Measurements from ENCODE around the gene PAM16. TPM values are rescaled to one million over a fixed set of nuclear protein-coding genes. Genes with fewer than 3 reads are reported as not detected.

PAM16 gene
- total RNA-seq, 6 donors from 2014 or later = 45.5 to 71.8 (median 62.6) TPM

GRCh38 chr16:4380119-4381063, 29.3 kb upstream of the PAM16 start:
- no peaks in the 10 kb centered on the region for H3K9me3 ChIP-seq
- TF ChIP-seq POLR2A (IDR thresholded peaks at IDR 0.05) = no peak
- TF ChIP-seq CTCF (IDR thresholded peaks at IDR 0.05) = no peak
- TF ChIP-seq EP300 (IDR thresholded peaks at IDR 0.05) = no peak
- no peak for TF ChIP-seq POLR2AphosphoS5 (IDR thresholded peaks at IDR 0.05)
- no peak overlapping the region for H3K4me3 ChIP-seq
- ATAC-seq (ENCODE audit: low FRiP score in 2 of 2) (no peak), DNase-seq (peak in 1 of 2 donors; percentile 76)
- no peaks in the 10 kb centered on the region for H3K27me3 ChIP-seq
- peaks cover 37 to 50% (median 42%) of the 10 kb centered on the region in 4 donors for H3K4me1 ChIP-seq
- WGBS, 2 donors = 63 to 89% methylated on average over 12 to 23 of the region's 26 CpGs
- H3K27ac ChIP-seq = peak overlapping the region in 3 of 4 donors; percentile 0 to 61 (median 5)
- H3K36me3 ChIP-seq = peaks cover 15 to 65% (median 41%) of the 10 kb centered on the region in 4 donors

- Histone ChIP-seq H3K27ac (peak overlapping the region in 3 of 4 donors; percentile 6 to 82 (median 82)), H3K9me3 (no peaks in the 10 kb centered on the region), H3K4me3 (no peak overlapping the region), H3K36me3 (peaks cover 15 to 52% (median 33%) of the 10 kb centered on the region in 4 donors), H3K4me1 (peaks cover 49 to 56% (median 55%) of the 10 kb centered on the region in 4 donors), H3K27me3 (no peaks in the 10 kb centered on the region)
- no peak for TF ChIP-seq POLR2A (IDR thresholded peaks at IDR 0.05)
- no peak for TF ChIP-seq EP300 (IDR thresholded peaks at IDR 0.05)
- no peak for TF ChIP-seq CTCF (IDR thresholded peaks at IDR 0.05)
- no peak for TF ChIP-seq POLR2AphosphoS5 (IDR thresholded peaks at IDR 0.05)
- DNase-seq = peak in 1 of 2 donors; percentile 68
- no peak for ATAC-seq (ENCODE audit: low FRiP score in 2 of 2)
- WGBS, 2 donors = 81 to 90% methylated on average over 9 to 13 of the region's 21 CpGs
Observed at GRCh38 chr16:4378999-4379690, 28.0 kb upstream of the PAM16 start.

- 72 to 82% methylated on average over 6 to 9 of the region's 15 CpGs for WGBS, 2 donors
- no peaks in the 10 kb centered on the region for H3K9me3 ChIP-seq
- H3K4me3 ChIP-seq = no peak overlapping the region
- peaks cover 59 to 65% (median 61%) of the 10 kb centered on the region in 4 donors for H3K4me1 ChIP-seq
- peaks cover 15 to 43% (median 27%) of the 10 kb centered on the region in 4 donors for H3K36me3 ChIP-seq
- DNase-seq (peak in 1 of 2 donors; percentile 74), ATAC-seq (ENCODE audit: low FRiP score in 2 of 2) (peak in 1 of 2 donors; percentile 55)
- TF ChIP-seq CTCF (IDR thresholded peaks at IDR 0.05) = no peak
- no peak for TF ChIP-seq POLR2A (IDR thresholded peaks at IDR 0.05)
- no peak for TF ChIP-seq EP300 (IDR thresholded peaks at IDR 0.05)
- no peak for TF ChIP-seq POLR2AphosphoS5 (IDR thresholded peaks at IDR 0.05)
- H3K27ac ChIP-seq = peak overlapping the region; percentile 82 to 92 (median 85)
- H3K27me3 ChIP-seq = no peaks in the 10 kb centered on the region
Observed at GRCh38 chr16:4378161-4378666, 27.1 kb upstream of the PAM16 start.

GRCh38 chr16:4377573-4378154, 26.5 kb upstream of the PAM16 start:
- H3K27ac ChIP-seq = peak overlapping the region; percentile 82 to 92 (median 85)
- no peaks in the 10 kb centered on the region for H3K27me3 ChIP-seq
- peaks cover 64 to 70% (median 67%) of the 10 kb centered on the region in 4 donors for H3K4me1 ChIP-seq
- H3K9me3 ChIP-seq = no peaks in the 10 kb centered on the region
- DNase-seq (no peak), ATAC-seq (ENCODE audit: low FRiP score in 2 of 2) (no peak)
- H3K36me3 ChIP-seq = peaks cover 13 to 37% (median 23%) of the 10 kb centered on the region in 4 donors
- H3K4me3 ChIP-seq = no peak overlapping the region
- TF ChIP-seq POLR2A (IDR thresholded peaks at IDR 0.05) (no peak), EP300 (IDR thresholded peaks at IDR 0.05) (no peak), CTCF (IDR thresholded peaks at IDR 0.05) (no peak), POLR2AphosphoS5 (IDR thresholded peaks at IDR 0.05) (no peak)
- WGBS, 2 donors = 72 to 81% methylated on average over 12 of the region's 12 CpGs
